CD4-positive, alpha-beta T cell (primary cell): ENCODE results near the gene PRKG1. TPM values are rescaled to one million over a fixed set of nuclear protein-coding genes. Genes with fewer than 3 reads are reported as not detected.

Source experiments
- ATAC-seq: fragments of 200-7000 bp; cut with Tn5 transposase; one replicate; pipeline ENCODE4 v1.10.0; 2022; ENCODE audit warnings: mild to moderate bottlenecking; ENCODE audit not compliant: poor library complexity
- CTCF ChIA-PET: fragments of 350-600 bp; sonication (Branson Sonifier 250); formaldehyde crosslinking; loops from one replicate; lab custom pipeline; 2021; ENCODE audit warnings: antibody characterized with exemption, inconsistent platforms; lab: Charles Lee
- POLR2A ChIA-PET: fragments of 350-600 bp; sonication (Branson Sonifier 250); formaldehyde crosslinking; loops from one replicate; lab custom pipeline; 2021; ENCODE audit warnings: antibody characterized with exemption, inconsistent platforms; lab: Charles Lee
- DNase-seq, 14 experiments: peaks; one replicate each; pipeline ENCODE4 v3.0.0-alpha.2; 2013 to 2020; ENCODE audit warnings: mixed read lengths in 2 of 14
- H3K27ac ChIP-seq, 2 donors: one replicate each; pipeline versions ENCODE4 v1.5.1 to v1.7.0; 2013; ENCODE audit warnings: low read length in 2 of 2, low read depth in 1 of 2, mild to moderate bottlenecking in 1 of 2
- H3K27me3 ChIP-seq, 2 experiments: 1 replicate in 1 of 2; 2 replicates in 1 of 2; pipeline versions ENCODE4 v1.6.1 to v1.7.0; 2013; ENCODE audit warnings: low read length in 2 of 2, control low read depth in 1 of 2, mild to moderate bottlenecking in 1 of 2, moderate library complexity in 1 of 2; ENCODE audit not compliant: insufficient read depth in 2 of 2, control insufficient read depth in 1 of 2
- H3K36me3 ChIP-seq: one replicate; pipeline ENCODE4 v1.6.1; 2013; ENCODE audit warnings: low read length, control low read depth; ENCODE audit not compliant: insufficient read depth
- H3K4me1 ChIP-seq: one replicate; pipeline ENCODE4 v1.6.1; 2013; ENCODE audit warnings: low read length, control low read depth; ENCODE audit not compliant: insufficient read depth
- H3K4me3 ChIP-seq: one replicate; pipeline ENCODE4 v1.5.1; 2013; ENCODE audit warnings: mild to moderate bottlenecking, low read length, moderate library complexity
- H3K9me3 ChIP-seq, 2 experiments: 1 replicate in 1 of 2; 2 replicates in 1 of 2; pipeline versions ENCODE4 v1.6.1 to v1.7.0; 2013; ENCODE audit warnings: low read length in 2 of 2, mild to moderate bottlenecking in 2 of 2, control low read depth in 1 of 2, moderate library complexity in 1 of 2; ENCODE audit not compliant: control insufficient read depth in 1 of 2, insufficient read depth in 1 of 2
- H3K27ac Mint-ChIP-seq: one replicate; pipeline ENCODE4 v1.8.0; 2020; ENCODE audit warnings: mixed read lengths
- H3K27me3 Mint-ChIP-seq: one replicate; pipeline ENCODE4 v1.8.0; 2021; ENCODE audit warnings: mixed read lengths
- H3K36me3 Mint-ChIP-seq: one replicate; pipeline ENCODE4 v1.8.0; 2021; ENCODE audit warnings: low read depth, mixed read lengths
- H3K4me1 Mint-ChIP-seq: one replicate; pipeline ENCODE4 v1.8.0; 2021; ENCODE audit warnings: low read depth, mixed read lengths
- H3K4me3 Mint-ChIP-seq: one replicate; pipeline ENCODE4 v1.8.0; 2020; ENCODE audit warnings: mild to moderate bottlenecking, mixed read lengths
- H3K9me3 Mint-ChIP-seq: one replicate; pipeline ENCODE4 v1.8.0; 2020; ENCODE audit warnings: mixed read lengths
- CTCF ChIP-seq: fragments of 200-600 bp; IDR thresholded peaks from one replicate; pipeline ENCODE4 v1.8.0; 2022; ENCODE audit warnings: antibody characterized with exemption, mild to moderate bottlenecking
- intact Hi-C, 2 experiments: fragments of 100-400 bp; cut with DNase I in 1 of 2; cut with micrococcal nuclease in 1 of 2; formaldehyde crosslinking; loops; one replicate each; pipeline versions ENCODE4 v1.15.1 to v1.9.0; 2023 to 2025; cut with DNase I, micrococcal nuclease
- total RNA-seq, 174 experiments: library from RNA in 2 of 174; stranded (reverse) in 2 of 174; gene quantifications; one replicate each; pipeline ENCODE4 v1.2.3 and lab custom pipeline; 2021 to 2026

PRKG1 gene
- total RNA-seq, 2 experiments from 2014 or later: 0.31 TPM; not detected in 1

GRCh38 chr10:52105301-52105700 is 1031.0 kb downstream of the PRKG1 start:
- ATAC-seq (no peak), DNase-seq (no peak)
- Histone ChIP-seq H3K27ac (no peak overlapping the region), H3K27me3 (no peaks in the 10 kb centered on the region), H3K4me3 (no peak overlapping the region), H3K36me3 (no peaks in the 10 kb centered on the region), H3K9me3 (peaks cover 0 to 5% of the 10 kb centered on the region in 2 experiments), H3K4me1 (no peaks in the 10 kb centered on the region)
- H3K4me3 Mint-ChIP-seq: no peak overlapping the region
- H3K27ac Mint-ChIP-seq: no peak overlapping the region
- ChIA-PET POLR2A (no interaction called here), CTCF (no interaction called here)
- H3K9me3 Mint-ChIP-seq: no peaks in the 10 kb centered on the region
- no peaks in the 10 kb centered on the region for H3K27me3 Mint-ChIP-seq
- intact Hi-C loops: no loop called here
- H3K36me3 Mint-ChIP-seq: no peaks in the 10 kb centered on the region
- no peak for TF ChIP-seq CTCF
- no peaks in the 10 kb centered on the region for H3K4me1 Mint-ChIP-seq

- no peaks in the 10 kb centered on the region for H3K4me1 ChIP-seq
- H3K9me3 ChIP-seq: peaks cover 0 to 5% of the 10 kb centered on the region in 2 experiments
- Mint-ChIP-seq H3K9me3 (no peaks in the 10 kb centered on the region), H3K27me3 (no peaks in the 10 kb centered on the region), H3K4me1 (no peaks in the 10 kb centered on the region), H3K36me3 (no peaks in the 10 kb centered on the region), H3K27ac (no peak overlapping the region), H3K4me3 (no peak overlapping the region)
- H3K27ac ChIP-seq: no peak overlapping the region
- intact Hi-C loops: no loop called here
- ATAC-seq (no peak), DNase-seq (no peak)
- no peaks in the 10 kb centered on the region for H3K36me3 ChIP-seq
- TF ChIP-seq CTCF: no peak
- no peaks in the 10 kb centered on the region for H3K27me3 ChIP-seq
- POLR2A ChIA-PET: no interaction called here
- CTCF ChIA-PET: no interaction called here
- no peak overlapping the region for H3K4me3 ChIP-seq
Measured at GRCh38 chr10:52106011-52106410, 1031.7 kb downstream of the PRKG1 start.

- Mint-ChIP-seq H3K27ac (no peak overlapping the region), H3K9me3 (no peaks in the 10 kb centered on the region), H3K4me3 (no peak overlapping the region), H3K4me1 (no peaks in the 10 kb centered on the region), H3K36me3 (no peaks in the 10 kb centered on the region), H3K27me3 (no peaks in the 10 kb centered on the region)
- DNase-seq (no peak), ATAC-seq (no peak)
- H3K9me3 ChIP-seq: peaks cover 0 to 5% of the 10 kb centered on the region in 2 experiments
- no peak overlapping the region for H3K4me3 ChIP-seq
- no peak for TF ChIP-seq CTCF
- CTCF ChIA-PET: no interaction called here
- intact Hi-C loops: no loop called here
- POLR2A ChIA-PET: no interaction called here
- H3K27me3 ChIP-seq: no peaks in the 10 kb centered on the region
- no peak overlapping the region for H3K27ac ChIP-seq
- H3K36me3 ChIP-seq: no peaks in the 10 kb centered on the region
- no peaks in the 10 kb centered on the region for H3K4me1 ChIP-seq
Measured at GRCh38 chr10:52106899-52107298, 1032.6 kb downstream of the PRKG1 start.
